HCT116 (cell line): Measurements from ENCODE around the gene JAM3. TPM values are rescaled to one million over a fixed set of nuclear protein-coding genes. Genes with fewer than 3 reads are reported as not detected.

Source experiments
- ATAC-seq: fragments of 200-7000 bp; cut with Tn5 transposase; 2 replicates; pipeline ENCODE4 v1.9.1; 2020; ENCODE audit warnings: mild to moderate bottlenecking, moderate library complexity
- BruUV-seq: library from RNA; stranded (reverse); fragments of 400-500 nt; replicated peaks from 2 replicates; lab custom pipeline; 2021; lab: Mats Ljungman, UMichigan
- CTCF ChIA-PET: fragments of 300-600 bp; sonication (Branson Sonifier 250); formaldehyde crosslinking; loops from one replicate; lab custom pipeline; 2021; ENCODE audit warnings: antibody characterized with exemption; lab: Charles Lee
- POLR2A ChIA-PET: fragments of 300-600, 350-600 bp; sonication (Branson Sonifier 250); formaldehyde crosslinking; loops from one replicate; lab custom pipeline; 2021; ENCODE audit warnings: antibody characterized with exemption; lab: Charles Lee
- RAD21 ChIA-PET, 2 experiments: fragments of 300-600 bp; sonication (Branson Sonifier 250); formaldehyde crosslinking; loops; one replicate each; lab custom pipeline; 2023; ENCODE audit warnings: low total read pairs in 2 of 2; ENCODE audit not compliant: uncharacterized antibody in 2 of 2, unreplicated experiment in 2 of 2, low non-redundant PET in 1 of 2; lab: Charles Lee
- DNase-seq: peaks from one replicate; pipeline ENCODE4 v3.0.0-alpha.2; 2010; ENCODE audit warnings: low read depth, low spot score
- H2AFZ ChIP-seq: fragments of 200-600 bp; shearing (Covaris generic), sonication (generic); 2 replicates; pipeline ENCODE4 v1.6.1; 2017; ENCODE audit warnings: low read depth, mixed run types, mixed read lengths, antibody characterized with exemption, low read length; ENCODE audit not compliant: poor library complexity, severe bottlenecking
- H3K27ac ChIP-seq: 2 replicates; pipeline ENCODE4 v1.5.1; 2012; ENCODE audit warnings: low read depth, low read length
- H3K27me3 ChIP-seq: fragments of 200-600 bp; sonication (generic); 2 replicates; pipeline ENCODE4 v1.6.1; 2016; ENCODE audit warnings: mixed run types, low read length, mixed read lengths; ENCODE audit not compliant: insufficient read depth
- H3K36me3 ChIP-seq, 2 experiments: fragments of 200-500 bp in 1 of 2; fragments of 200-600 bp in 1 of 2; sonication (Bioruptor generic) in 1 of 2; sonication (generic) in 1 of 2; 2 replicates each; pipeline versions ENCODE4 v1.5.1 to v1.6.1; 2014 to 2016; ENCODE audit warnings: low read length in 2 of 2, inconsistent platforms in 1 of 2, mixed read lengths in 1 of 2, mixed run types in 1 of 2; ENCODE audit not compliant: insufficient read depth in 2 of 2, control insufficient read depth in 1 of 2
- H3K4me1 ChIP-seq, 2 experiments: fragments of 200-600 bp in 1 of 2; sonication (generic) in 1 of 2; 2 replicates each; pipeline versions ENCODE4 v1.5.1 to v1.6.1; 2012 to 2017; ENCODE audit warnings: low read length in 2 of 2, inconsistent platforms in 1 of 2, mild to moderate bottlenecking in 1 of 2, mixed read lengths in 1 of 2, mixed run types in 1 of 2, moderate library complexity in 1 of 2; ENCODE audit not compliant: insufficient read depth in 2 of 2, control insufficient read depth in 1 of 2
- H3K4me2 ChIP-seq: fragments of 200-600 bp; sonication (generic); 2 replicates; pipeline ENCODE4 v1.6.1; 2017; ENCODE audit warnings: mixed run types, low read length, mixed read lengths
- H3K4me3 ChIP-seq, 2 experiments: fragments of 200-600 bp in 1 of 2; sonication (generic) in 1 of 2; replicated peaks in 1 of 2; 2 replicates each; pipeline ENCODE4 v1.5.1; 2011 to 2016; ENCODE audit warnings: low read length in 2 of 2, control low read depth in 1 of 2, low read depth in 1 of 2, mild to moderate bottlenecking in 1 of 2, mixed read lengths in 1 of 2, mixed run types in 1 of 2
- H3K79me2 ChIP-seq: fragments of 200-600 bp; sonication (generic); 2 replicates; pipeline ENCODE4 v1.6.1; 2017; ENCODE audit warnings: mild to moderate bottlenecking, mixed run types, low read length, moderate library complexity, mixed read lengths; ENCODE audit not compliant: insufficient read depth
- H3K9ac ChIP-seq: fragments of 200-600 bp; sonication (generic); 2 replicates; pipeline ENCODE4 v1.6.1; 2016; ENCODE audit warnings: low read length, mixed read lengths
- H3K9me2 ChIP-seq: fragments of 200-600 bp; sonication (generic), shearing (Covaris generic); 2 replicates; pipeline ENCODE4 v1.6.1; 2017; ENCODE audit warnings: mixed run types, mild to moderate bottlenecking, moderate library complexity; ENCODE audit not compliant: insufficient read depth
- H3K9me3 ChIP-seq, 2 experiments: fragments of 200-500 bp in 1 of 2; fragments of 200-600 bp in 1 of 2; sonication (Bioruptor generic) in 1 of 2; sonication (generic) in 1 of 2; 2 replicates each; pipeline ENCODE4 v1.6.1; 2014 to 2017; ENCODE audit warnings: low read length in 2 of 2, mixed read lengths in 2 of 2, inconsistent platforms in 1 of 2, low read depth in 1 of 2, mild to moderate bottlenecking in 1 of 2, mixed run types in 1 of 2, moderate library complexity in 1 of 2; ENCODE audit not compliant: control insufficient read depth in 1 of 2, insufficient read depth in 1 of 2
- H4K20me1 ChIP-seq: fragments of 200-600 bp; sonication (generic), shearing (Covaris generic); 2 replicates; pipeline ENCODE4 v1.6.1; 2017; ENCODE audit warnings: mixed run types, mild to moderate bottlenecking, moderate library complexity; ENCODE audit not compliant: insufficient read depth
- CBX3 ChIP-seq: IDR thresholded peaks from 2 replicates; pipeline ENCODE4 v1.6.1; 2012; ENCODE audit warnings: low read depth
- EGR1 ChIP-seq: IDR thresholded peaks from 2 replicates; pipeline ENCODE4 v1.6.1; 2012; ENCODE audit warnings: low read depth
- ELF1 ChIP-seq: IDR thresholded peaks from 2 replicates; pipeline ENCODE4 v1.6.1; 2012; ENCODE audit warnings: low read depth, borderline replicate concordance
- POLR2A ChIP-seq: IDR thresholded peaks from 2 replicates; pipeline ENCODE4 v1.7.0; 2011; ENCODE audit warnings: borderline replicate concordance; ENCODE audit not compliant: insufficient read depth, insufficient read length; ENCODE audit errors: extremely low read depth
- RAD21 ChIP-seq: IDR thresholded peaks from 2 replicates; pipeline ENCODE4 v1.6.1; 2012; ENCODE audit warnings: low read depth, mild to moderate bottlenecking
- SP1 ChIP-seq: IDR thresholded peaks from 2 replicates; pipeline ENCODE4 v1.6.1; 2012; ENCODE audit warnings: low read depth
- SRF ChIP-seq: IDR thresholded peaks from 2 replicates; pipeline ENCODE4 v1.6.1; 2012; ENCODE audit warnings: low read depth
- TCF7L2 ChIP-seq: IDR thresholded peaks from 2 replicates; pipeline ENCODE4 v1.7.0; 2011; ENCODE audit warnings: borderline replicate concordance, inconsistent platforms; ENCODE audit not compliant: insufficient read depth, insufficient read length; ENCODE audit errors: extremely low read depth
- intact Hi-C: fragments of 100-400 bp; cut with micrococcal nuclease; formaldehyde crosslinking; loops from 2 replicates; pipeline ENCODE4 v1.10.0; 2022
- total RNA-seq: library from RNA; stranded (reverse); gene quantifications from one replicate; pipeline ENCODE4 v1.2.1, GENCODE V29; 2021; ENCODE audit not compliant: unreplicated experiment
- TF ChIP-seq, protein P1 (sequence below): IDR thresholded peaks from 2 replicates; pipeline ENCODE4 v1.6.1; 2012
- TF ChIP-seq, protein P2 (sequence below): IDR thresholded peaks from 2 replicates; pipeline ENCODE4 v1.6.1; 2012; ENCODE audit warnings: low read depth

JAM3 gene
- total RNA-seq, 1 experiment from 2014 or later, result 0.25 TPM

DNA sequence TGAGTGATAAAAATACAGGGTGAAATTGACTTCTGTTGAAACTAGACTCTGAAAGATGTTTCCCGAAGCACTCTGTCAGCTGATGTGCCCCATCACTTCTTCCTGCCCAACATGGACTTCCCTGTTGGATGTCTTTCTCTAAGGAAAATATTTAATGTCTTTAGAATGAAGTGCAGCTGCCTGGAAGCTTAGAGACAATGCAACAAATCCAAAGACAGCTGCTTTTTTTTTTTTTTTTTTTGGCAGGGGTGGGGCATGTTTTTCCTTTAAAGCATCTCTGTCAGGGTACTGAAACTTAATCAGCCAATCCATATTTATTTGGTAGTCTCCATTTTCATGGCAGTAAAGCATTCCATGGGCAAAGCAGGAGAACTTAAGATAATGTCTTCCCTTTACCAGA is 5.9 kb downstream of the JAM3 start:
- TF ChIP-seq, protein P1, sequence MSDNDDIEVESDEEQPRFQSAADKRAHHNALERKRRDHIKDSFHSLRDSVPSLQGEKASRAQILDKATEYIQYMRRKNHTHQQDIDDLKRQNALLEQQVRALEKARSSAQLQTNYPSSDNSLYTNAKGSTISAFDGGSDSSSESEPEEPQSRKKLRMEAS, result no peak
- TF ChIP-seq POLR2A (no peak), RAD21 (no peak), SP1 (no peak), ELF1 (no peak), CBX3 (no peak), EGR1 (no peak), SRF (no peak), TCF7L2 (no peak)
- TF ChIP-seq, protein P2, sequence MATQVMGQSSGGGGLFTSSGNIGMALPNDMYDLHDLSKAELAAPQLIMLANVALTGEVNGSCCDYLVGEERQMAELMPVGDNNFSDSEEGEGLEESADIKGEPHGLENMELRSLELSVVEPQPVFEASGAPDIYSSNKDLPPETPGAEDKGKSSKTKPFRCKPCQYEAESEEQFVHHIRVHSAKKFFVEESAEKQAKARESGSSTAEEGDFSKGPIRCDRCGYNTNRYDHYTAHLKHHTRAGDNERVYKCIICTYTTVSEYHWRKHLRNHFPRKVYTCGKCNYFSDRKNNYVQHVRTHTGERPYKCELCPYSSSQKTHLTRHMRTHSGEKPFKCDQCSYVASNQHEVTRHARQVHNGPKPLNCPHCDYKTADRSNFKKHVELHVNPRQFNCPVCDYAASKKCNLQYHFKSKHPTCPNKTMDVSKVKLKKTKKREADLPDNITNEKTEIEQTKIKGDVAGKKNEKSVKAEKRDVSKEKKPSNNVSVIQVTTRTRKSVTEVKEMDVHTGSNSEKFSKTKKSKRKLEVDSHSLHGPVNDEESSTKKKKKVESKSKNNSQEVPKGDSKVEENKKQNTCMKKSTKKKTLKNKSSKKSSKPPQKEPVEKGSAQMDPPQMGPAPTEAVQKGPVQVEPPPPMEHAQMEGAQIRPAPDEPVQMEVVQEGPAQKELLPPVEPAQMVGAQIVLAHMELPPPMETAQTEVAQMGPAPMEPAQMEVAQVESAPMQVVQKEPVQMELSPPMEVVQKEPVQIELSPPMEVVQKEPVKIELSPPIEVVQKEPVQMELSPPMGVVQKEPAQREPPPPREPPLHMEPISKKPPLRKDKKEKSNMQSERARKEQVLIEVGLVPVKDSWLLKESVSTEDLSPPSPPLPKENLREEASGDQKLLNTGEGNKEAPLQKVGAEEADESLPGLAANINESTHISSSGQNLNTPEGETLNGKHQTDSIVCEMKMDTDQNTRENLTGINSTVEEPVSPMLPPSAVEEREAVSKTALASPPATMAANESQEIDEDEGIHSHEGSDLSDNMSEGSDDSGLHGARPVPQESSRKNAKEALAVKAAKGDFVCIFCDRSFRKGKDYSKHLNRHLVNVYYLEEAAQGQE, result no peak
- CTCF ChIA-PET, result interaction anchor here (1.2 kb wide), 1 partner anchor 24 kb away, joined by 3 read pairs; no protein-coding TSS in a partner anchor
- H3K4me2 ChIP-seq, result no peak overlapping the region
- no peak overlapping the region for H3K9ac ChIP-seq
- ATAC-seq (no peak), DNase-seq (no peak)
- H2AFZ ChIP-seq, result no peak overlapping the region
- BruUV-seq, result no TSS peak
- no peaks in the 10 kb centered on the region for H3K9me3 ChIP-seq
- intact Hi-C loops, result no loop called here
- no peaks in the 10 kb centered on the region for H3K9me2 ChIP-seq
- H3K27ac ChIP-seq, result no peak overlapping the region
- no peak overlapping the region for H3K4me3 ChIP-seq
- H3K27me3 ChIP-seq, result peaks cover 50% of the 10 kb centered on the region
- H3K36me3 ChIP-seq, result no peaks in the 10 kb centered on the region
- RAD21 ChIA-PET, result no interaction called here
- POLR2A ChIA-PET, result no interaction called here
- no peaks in the 10 kb centered on the region for H4K20me1 ChIP-seq
- H3K79me2 ChIP-seq, result no peaks in the 10 kb centered on the region
- no peaks in the 10 kb centered on the region for H3K4me1 ChIP-seq
